Stimulated activated CD8-positive, alpha-beta memory T cell treated with anti-CD3 and anti-CD28 coated beads, Interleukin-15, amount 100 ng/mL, for 24 hours (primary cell): ENCODE data around the gene HYAL4.
"Not testable (repeated sequence)": the region's sequence is repeated elsewhere in the genome, so short reads cannot be mapped to it uniquely, and the experiment has no call there.

Source experiments
- DNase-seq: peaks from one replicate; pipeline ENCODE4 v3.0.0-alpha.2; 2020; ENCODE audit warnings: low read depth

Gene HYAL4

GRCh38 chr7:123847868-123848267 is 2.9 kb downstream of the HYAL4 start:
- DNase-seq, result no peak

GRCh38 chr7:123849855-123850254 is 4.9 kb downstream of the HYAL4 start:
- no peak for DNase-seq

- DNase-seq, result not testable (repeated sequence)
Measured at GRCh38 chr7:123851404-123851803, 6.4 kb downstream of the HYAL4 start.

- not testable (repeated sequence) for DNase-seq
Measured at GRCh38 chr7:123854291-123854690, 9.3 kb downstream of the HYAL4 start.

GRCh38 chr7:123856428-123856827 is 11.5 kb downstream of the HYAL4 start:
- DNase-seq, result not testable (repeated sequence)

GRCh38 chr7:123860848-123861247 is 15.9 kb downstream of the HYAL4 start:
- DNase-seq, result no peak

- no peak for DNase-seq
Measured at GRCh38 chr7:123862775-123863174, 17.8 kb downstream of the HYAL4 start.

- no peak for DNase-seq
Measured at GRCh38 chr7:123863461-123863860, 18.5 kb downstream of the HYAL4 start.

- no peak for DNase-seq
Measured at GRCh38 chr7:123864012-123864411, 19.0 kb downstream of the HYAL4 start.

GRCh38 chr7:123864436-123864835 is 19.5 kb downstream of the HYAL4 start:
- DNase-seq, result no peak

- no peak for DNase-seq
Measured at GRCh38 chr7:123864966-123865365, 20.0 kb downstream of the HYAL4 start.

- no peak for DNase-seq
Measured at GRCh38 chr7:123865517-123866117, 20.6 kb downstream of the HYAL4 start.

- DNase-seq, result no peak
Measured at GRCh38 chr7:123867225-123867624, 22.3 kb downstream of the HYAL4 start.

- DNase-seq, result no peak
Measured at GRCh38 chr7:123871998-123872867, 27.3 kb downstream of the HYAL4 start.

GRCh38 chr7:123872908-123873307 is 27.9 kb downstream of the HYAL4 start:
- no peak for DNase-seq

GRCh38 chr7:123876557-123877256 is 31.7 kb downstream of the HYAL4 start:
- no peak for DNase-seq

- DNase-seq, result no peak
Measured at GRCh38 chr7:123879628-123880027, 34.7 kb downstream of the HYAL4 start.

GRCh38 chr7:123881300-123881699 is 36.3 kb downstream of the HYAL4 start:
- no peak for DNase-seq

- DNase-seq, result no peak
Measured at GRCh38 chr7:123883154-123883553, 38.2 kb downstream of the HYAL4 start.

- DNase-seq, result no peak
Measured at GRCh38 chr7:123888192-123888591, 43.2 kb downstream of the HYAL4 start.

- DNase-seq, result not testable (repeated sequence)
Measured at GRCh38 chr7:123894753-123895152, 49.8 kb downstream of the HYAL4 start.

GRCh38 chr7:123901101-123901500 is 56.1 kb downstream of the HYAL4 start:
- no peak for DNase-seq

GRCh38 chr7:123905714-123906113 is 60.7 kb downstream of the HYAL4 start:
- DNase-seq, result no peak
